OCI-LY3 (cell line): ENCODE measurements around the gene NEUROG1.
"Not testable (repeated sequence)": the region's sequence is repeated elsewhere in the genome, so short reads cannot be mapped to it uniquely, and the experiment has no call there.

Experiments used
- H2AFZ ChIP-seq: fragments of 200-600, 300-600 bp; shearing (Covaris generic); 2 replicates; pipeline ENCODE4 v1.6.0; 2014; ENCODE audit warnings: antibody characterized with exemption, low read depth, low read length
- H3K27ac ChIP-seq: fragments of 200-600, 300-600 bp; sonication (generic); 2 replicates; pipeline ENCODE4 v1.5.1; 2014; ENCODE audit warnings: mild to moderate bottlenecking, low read length, moderate library complexity, mixed read lengths
- H3K27me3 ChIP-seq: fragments of 200-600, 300-600 bp; sonication (generic); 2 replicates; pipeline ENCODE4 v1.6.1; 2014; ENCODE audit warnings: low read depth, low read length, mixed read lengths
- H3K36me3 ChIP-seq: fragments of 200-600, 300-600 bp; sonication (generic); replicated peaks from 2 replicates; pipeline ENCODE3; 2014; ENCODE audit warnings: low read depth, low read length, mixed read lengths
- H3K4me1 ChIP-seq: fragments of 300-600, 200-600 bp; sonication (generic); 2 replicates; pipeline ENCODE4 v1.6.1; 2014; ENCODE audit warnings: low read length, mixed read lengths
- H3K4me2 ChIP-seq: fragments of 200-600, 300-600 bp; sonication (generic); 2 replicates; pipeline ENCODE4 v1.6.1; 2014; ENCODE audit warnings: low read length, mixed read lengths
- H3K4me3 ChIP-seq: fragments of 300-600, 200-600 bp; sonication (generic); 2 replicates; pipeline ENCODE4 v1.5.1; 2014; ENCODE audit warnings: antibody characterized with exemption, mild to moderate bottlenecking, low read length, moderate library complexity
- H3K79me2 ChIP-seq: fragments of 300-600, 200-600 bp; shearing (Covaris generic); 2 replicates; pipeline ENCODE4 v1.6.1; 2014; ENCODE audit warnings: mild to moderate bottlenecking, low read length, mixed read lengths
- H3K9ac ChIP-seq: fragments of 300-600, 200-600 bp; shearing (Covaris generic); 2 replicates; pipeline ENCODE4 v1.6.0; 2014; ENCODE audit warnings: mild to moderate bottlenecking, low read length, moderate library complexity
- H3K9me3 ChIP-seq: fragments of 200-600, 300-600 bp; shearing (Covaris generic); 2 replicates; pipeline ENCODE4 v1.6.1; 2014; ENCODE audit warnings: low read length, mixed read lengths; ENCODE audit not compliant: insufficient read depth
- H4K20me1 ChIP-seq: fragments of 200-600, 300-600 bp; sonication (generic); 2 replicates; pipeline ENCODE4 v1.6.1; 2016; ENCODE audit warnings: low read length, mixed read lengths; ENCODE audit not compliant: insufficient read depth
- CTCF ChIP-seq: fragments of 200-600, 300-600 bp; sonication (generic); IDR thresholded peaks from 2 replicates; pipeline ENCODE4 v1.5.1; 2014; ENCODE audit warnings: antibody characterized with exemption, low read length, low read depth
- EZH2phosphoT487 ChIP-seq: fragments of 200-600 bp; shearing (Covaris generic); IDR thresholded peaks from 2 replicates; pipeline ENCODE4 v1.6.1; 2018; ENCODE audit warnings: antibody characterized with exemption, mixed run types, low read depth

Gene NEUROG1

GRCh38 chr5:135501965-135502364 is 33.8 kb downstream of the NEUROG1 start:
- Histone ChIP-seq H3K4me3 (no peak overlapping the region), H3K36me3 (no peaks in the 10 kb centered on the region), H3K27ac (no peak overlapping the region), H2AFZ (no peak overlapping the region), H4K20me1 (no peaks in the 10 kb centered on the region), H3K4me1 (no peaks in the 10 kb centered on the region), H3K4me2 (no peak overlapping the region), H3K79me2 (no peaks in the 10 kb centered on the region), H3K27me3 (no peaks in the 10 kb centered on the region), H3K9ac (no peak overlapping the region), H3K9me3 (no peaks in the 10 kb centered on the region)
- TF ChIP-seq CTCF (no peak), EZH2phosphoT487 (no peak)

GRCh38 chr5:135498637-135498995 is 37.1 kb downstream of the NEUROG1 start:
- Histone ChIP-seq H3K9me3 (no peaks in the 10 kb centered on the region), H3K4me3 (no peak overlapping the region), H3K9ac (no peak overlapping the region), H3K27ac (no peak overlapping the region), H3K4me1 (no peaks in the 10 kb centered on the region), H3K4me2 (no peak overlapping the region), H4K20me1 (no peaks in the 10 kb centered on the region), H3K36me3 (no peaks in the 10 kb centered on the region), H3K27me3 (no peaks in the 10 kb centered on the region), H2AFZ (no peak overlapping the region), H3K79me2 (no peaks in the 10 kb centered on the region)
- no peak for TF ChIP-seq EZH2phosphoT487
- no peak for TF ChIP-seq CTCF

- no peaks in the 10 kb centered on the region for H3K36me3 ChIP-seq
- H4K20me1 ChIP-seq, result no peaks in the 10 kb centered on the region
- no peak overlapping the region for H3K27ac ChIP-seq
- TF ChIP-seq CTCF (no peak), EZH2phosphoT487 (no peak)
- H3K9ac ChIP-seq, result no peak overlapping the region
- H3K9me3 ChIP-seq, result no peaks in the 10 kb centered on the region
- H2AFZ ChIP-seq, result no peak overlapping the region
- H3K4me3 ChIP-seq, result no peak overlapping the region
- H3K27me3 ChIP-seq, result no peaks in the 10 kb centered on the region
- no peak overlapping the region for H3K4me2 ChIP-seq
- no peaks in the 10 kb centered on the region for H3K79me2 ChIP-seq
- H3K4me1 ChIP-seq, result no peaks in the 10 kb centered on the region
Measured at GRCh38 chr5:135497971-135498636, 37.7 kb downstream of the NEUROG1 start.

- H3K79me2 ChIP-seq, H3K9me3 ChIP-seq, H3K4me2 ChIP-seq, H3K9ac ChIP-seq, H3K27ac ChIP-seq, H3K4me1 ChIP-seq, H4K20me1 ChIP-seq, H3K27me3 ChIP-seq, H3K36me3 ChIP-seq, H3K4me3 ChIP-seq, H2AFZ ChIP-seq: not testable (repeated sequence)
Measured at GRCh38 chr5:135495531-135495930, 40.2 kb downstream of the NEUROG1 start.
